Measurements from ENCODE around the gene SPEM3. TPM values are rescaled to one million over a fixed set of nuclear protein-coding genes. Genes with fewer than 3 reads are reported as not detected.

The SPEM3 gene
- total and polyA plus RNA-seq, 9 donors = not detected

GRCh38 chr17:7382901-7383300 lies 45.8 kb upstream of the SPEM3 start:
- no peaks in the 10 kb centered on the region for H3K36me3 ChIP-seq
- intact Hi-C loops (cut with DNase I) = no loop called here
- 86 to 94% (median 87%) methylated on average over 10 of the region's 10 CpGs for WGBS, 3 donors
- peaks cover 19% of the 10 kb centered on the region for H3K4me1 ChIP-seq (ENCODE audit: insufficient read depth)
- no peaks in the 10 kb centered on the region for H3K9me3 ChIP-seq
- no peak overlapping the region for H3K27ac ChIP-seq
- no peaks in the 10 kb centered on the region for H3K27me3 ChIP-seq
- no peak overlapping the region for H3K4me3 ChIP-seq
- no peak for TF ChIP-seq POLR2A (IDR thresholded peaks at IDR 0.05)
- no peak for TF ChIP-seq EP300 (IDR thresholded peaks at IDR 0.05)
- no peak for TF ChIP-seq CTCF (IDR thresholded peaks at IDR 0.05)
- DNase-seq = no peak

DNA sequence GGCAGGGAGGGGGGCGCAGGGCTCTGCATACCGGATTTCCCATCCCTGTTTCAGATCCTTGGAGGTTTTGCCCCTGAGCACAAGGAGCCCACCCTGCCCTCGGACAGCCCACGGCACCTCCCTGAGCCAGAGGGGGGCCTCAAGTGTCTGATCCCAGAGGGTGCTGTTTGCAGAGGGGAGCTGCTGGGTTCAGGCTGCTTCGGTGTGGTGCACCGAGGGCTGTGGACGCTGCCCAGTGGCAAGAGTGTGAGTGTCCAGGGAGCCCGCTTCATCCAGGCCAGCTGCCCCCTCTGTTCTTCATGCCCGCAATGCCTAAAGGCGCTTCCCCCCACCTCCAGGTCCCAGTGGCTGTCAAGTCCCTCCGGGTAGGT lies 45.3 kb upstream of the SPEM3 start:
- DNase-seq = peak in 1 of 5 donors; percentile 50
- intact Hi-C loops (cut with DNase I) = no loop called here
- Histone ChIP-seq H3K27ac (peak overlapping the region in 1 of 2 donors; percentile 32), H3K36me3 (no peaks in the 10 kb centered on the region), H3K9me3 (no peaks in the 10 kb centered on the region), H3K4me1 (ENCODE audit: insufficient read depth) (peaks cover 19% of the 10 kb centered on the region), H3K27me3 (no peaks in the 10 kb centered on the region), H3K4me3 (peak overlapping the region; percentile 20)
- WGBS, 3 donors = 51 to 78% (median 66%) methylated on average over 7 to 11 of the region's 11 CpGs
- TF ChIP-seq POLR2A (IDR thresholded peaks at IDR 0.05) (no peak), CTCF (IDR thresholded peaks at IDR 0.05) (no peak), EP300 (IDR thresholded peaks at IDR 0.05) (no peak)

DNA sequence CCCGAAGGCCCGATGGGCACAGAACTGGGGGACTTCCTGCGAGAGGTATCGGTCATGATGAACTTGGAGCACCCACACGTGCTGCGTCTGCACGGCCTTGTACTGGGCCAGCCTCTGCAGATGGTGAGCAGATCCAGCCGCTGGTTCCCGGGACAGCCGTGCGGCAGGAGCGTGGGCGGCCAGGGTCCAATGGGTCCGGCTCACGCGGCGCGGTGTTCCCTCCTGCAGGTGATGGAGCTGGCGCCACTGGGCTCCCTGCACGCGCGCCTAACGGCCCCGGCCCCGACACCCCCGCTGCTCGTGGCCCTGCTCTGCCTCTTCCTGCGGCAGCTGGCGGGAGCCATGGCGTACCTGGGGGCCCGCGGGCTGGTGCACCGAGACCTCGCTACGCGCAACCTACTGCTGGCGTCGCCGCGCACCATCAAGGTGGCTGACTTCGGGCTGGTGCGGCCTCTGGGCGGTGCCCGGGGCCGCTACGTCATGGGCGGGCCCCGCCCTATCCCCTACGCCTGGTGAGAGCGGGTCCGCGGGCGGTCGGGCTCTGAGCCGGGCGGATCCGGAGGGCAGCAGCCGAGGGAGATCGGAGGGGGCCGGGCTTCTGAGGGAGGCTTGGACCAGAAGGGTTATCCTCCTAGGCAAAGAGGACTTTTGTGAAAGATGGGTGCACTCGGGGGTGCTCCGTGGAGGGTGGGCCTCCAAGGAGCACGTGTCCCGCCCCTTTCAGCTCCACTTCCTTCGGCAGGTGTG lies 44.7 kb upstream of the SPEM3 start:
- peaks cover 19% of the 10 kb centered on the region for H3K4me1 ChIP-seq (ENCODE audit: insufficient read depth)
- DNase-seq = peak in 4 of 5 donors; percentile 54 to 75 (median 62)
- H3K27me3 ChIP-seq = no peaks in the 10 kb centered on the region
- H3K9me3 ChIP-seq = no peaks in the 10 kb centered on the region
- H3K27ac ChIP-seq = peak overlapping the region in 1 of 2 donors; percentile 32
- no peaks in the 10 kb centered on the region for H3K36me3 ChIP-seq
- no peak for TF ChIP-seq POLR2A (IDR thresholded peaks at IDR 0.05)
- TF ChIP-seq CTCF (IDR thresholded peaks at IDR 0.05) = no peak
- TF ChIP-seq EP300 (IDR thresholded peaks at IDR 0.05) = no peak
- 1 to 2% (median 1%) methylated on average over 35 to 65 of the region's 65 CpGs for WGBS, 3 donors
- H3K4me3 ChIP-seq = peak overlapping the region; percentile 20
- intact Hi-C loops (cut with DNase I) = no loop called here

DNA sequence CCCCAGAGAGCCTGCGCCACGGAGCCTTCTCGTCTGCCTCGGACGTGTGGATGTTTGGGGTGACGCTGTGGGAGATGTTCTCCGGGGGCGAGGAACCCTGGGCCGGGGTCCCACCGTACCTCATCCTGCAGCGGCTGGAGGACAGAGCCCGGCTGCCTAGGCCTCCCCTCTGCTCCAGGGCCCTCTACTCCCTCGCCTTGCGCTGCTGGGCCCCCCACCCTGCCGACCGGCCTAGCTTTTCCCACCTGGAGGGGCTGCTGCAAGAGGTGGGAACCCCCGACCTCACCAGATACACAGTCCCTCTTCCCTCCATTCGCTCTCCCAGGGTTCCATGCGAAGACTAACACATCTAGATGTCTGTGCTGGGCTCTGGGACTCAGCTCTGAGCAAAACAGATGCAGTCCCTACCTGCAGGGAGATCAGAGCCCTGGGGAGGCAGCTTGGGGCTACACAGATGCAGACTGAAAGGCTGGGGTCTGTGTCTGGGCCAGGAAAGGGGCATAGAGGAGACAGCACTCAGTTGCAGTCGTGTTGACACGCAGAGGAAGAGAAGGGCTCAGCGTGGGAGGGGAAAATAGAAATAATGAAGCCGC lies 44.1 kb upstream of the SPEM3 start:
- peak overlapping the region in 1 of 2 donors; percentile 32 for H3K27ac ChIP-seq
- intact Hi-C loops (cut with DNase I) = no loop called here

More for the DNA sequence above, 44.1 kb upstream of the SPEM3 start:
- TF ChIP-seq CTCF (IDR thresholded peaks at IDR 0.05) = no peak
- TF ChIP-seq POLR2A (IDR thresholded peaks at IDR 0.05) = no peak
- TF ChIP-seq EP300 (IDR thresholded peaks at IDR 0.05) = no peak
- no peak for DNase-seq
- Histone ChIP-seq H3K4me3 (peak overlapping the region; percentile 20), H3K9me3 (no peaks in the 10 kb centered on the region), H3K36me3 (no peaks in the 10 kb centered on the region), H3K4me1 (ENCODE audit: insufficient read depth) (peaks cover 19% of the 10 kb centered on the region), H3K27me3 (no peaks in the 10 kb centered on the region)
- 24 to 36% (median 33%) methylated on average over 23 of the region's 23 CpGs for WGBS, 3 donors

Measured in ovary (tissue), 9 donors.